HepG2 (cell line): ENCODE results near the gene DCAKD. TPM values are rescaled to one million over a fixed set of nuclear protein-coding genes. Genes with fewer than 3 reads are reported as not detected.

Experiments
- ATAC-seq: fragments of 200-7000 bp; cut with Tn5 transposase; 3 replicates; pipeline ENCODE4 v1.9.1; 2020; ENCODE audit warnings: mild to moderate bottlenecking, moderate library complexity
- BruUV-seq: library from RNA; stranded (reverse); fragments of 400-500 nt; replicated peaks from 2 replicates; lab custom pipeline; 2021; lab: Mats Ljungman, UMichigan
- CTCF ChIA-PET: fragments of 300-600 bp; formaldehyde crosslinking; extraction: SDS; loops from one replicate; lab custom pipeline; 2021; ENCODE audit warnings: low total read pairs, inconsistent platforms, low intra/inter-chr PET ratio; lab: Yijun Ruan, JAX
- POLR2A ChIA-PET: fragments of 350-600 bp; sonication (Branson Sonifier 250); formaldehyde crosslinking; loops from one replicate; lab custom pipeline; 2020; ENCODE audit warnings: antibody characterized with exemption, inconsistent platforms; lab: Yijun Ruan, JAX
- DNase-seq: peaks from one replicate; pipeline ENCODE4 v3.0.0-alpha.2; 2015; ENCODE audit warnings: low spot score
- FAIRE-seq: peaks from 3 replicates; lab custom pipeline; 2011; peaks lifted over from hg19 to GRCh38; lab: Jason Lieb, UNC
- H2AFZ ChIP-seq: one replicate; pipeline ENCODE4 v1.6.1; 2011; ENCODE audit warnings: low read length, inconsistent platforms
- H3K27ac ChIP-seq: fragments of 300-600 bp; 3 replicates; pipeline ENCODE4 v1.8.0; 2011; ENCODE audit warnings: mixed run types, mild to moderate bottlenecking, mixed read lengths, low read length, inconsistent platforms; ENCODE audit not compliant: insufficient read depth; ENCODE audit errors: extremely low read length
- H3K27me3 ChIP-seq, 2 experiments: fragments of 200-600 bp in 1 of 2; 2 replicates in 1 of 2; 3 replicates in 1 of 2; pipeline versions ENCODE4 v1.6.0 to v1.8.0; 2011; ENCODE audit warnings: low read length in 2 of 2, mild to moderate bottlenecking in 2 of 2, moderate library complexity in 2 of 2, inconsistent platforms in 1 of 2; ENCODE audit not compliant: insufficient read depth in 2 of 2, control insufficient read depth in 1 of 2
- H3K36me3 ChIP-seq, 2 experiments: fragments of 200-600 bp in 1 of 2; replicated peaks in 1 of 2; 2 replicates in 1 of 2; 3 replicates in 1 of 2; pipeline versions ENCODE4 v1.5.1 to v1.8.0; 2011; ENCODE audit warnings: low read length in 2 of 2, inconsistent platforms in 1 of 2; ENCODE audit not compliant: insufficient read depth in 2 of 2, control insufficient read depth in 1 of 2
- H3K4me1 ChIP-seq: 2 replicates; pipeline ENCODE4 v1.5.1; 2012; ENCODE audit warnings: low read length, inconsistent platforms; ENCODE audit not compliant: insufficient read depth
- H3K4me2 ChIP-seq: 2 replicates; pipeline ENCODE4 v1.6.0; 2011; ENCODE audit warnings: low read depth, low read length, inconsistent platforms
- H3K4me3 ChIP-seq, 3 experiments: fragments of 200-600 bp in 1 of 3; sonication (generic), shearing (Covaris generic) in 1 of 3; replicated peaks in 1 of 3; 2 replicates each; pipeline ENCODE4 v1.5.1; 2011 to 2016; ENCODE audit warnings: low read length in 3 of 3, inconsistent platforms in 2 of 3, low read depth in 2 of 3, mild to moderate bottlenecking in 2 of 3, control low read depth in 1 of 3, mixed read lengths in 1 of 3; ENCODE audit not compliant: insufficient read depth in 1 of 3
- H3K79me2 ChIP-seq: one replicate; pipeline ENCODE4 v1.6.1; 2011; ENCODE audit warnings: low read length, inconsistent platforms; ENCODE audit not compliant: insufficient read depth
- H3K9ac ChIP-seq: 2 replicates; pipeline ENCODE4 v1.6.0; 2011; ENCODE audit warnings: mild to moderate bottlenecking, low read depth, low read length, inconsistent platforms; ENCODE audit not compliant: insufficient read depth
- H3K9me3 ChIP-seq: 2 replicates; pipeline ENCODE4 v1.5.1; 2012; ENCODE audit warnings: mild to moderate bottlenecking, low read length
- H4K20me1 ChIP-seq: 2 replicates; pipeline ENCODE4 v1.6.0; 2011; ENCODE audit warnings: inconsistent platforms, mild to moderate bottlenecking, low read length, moderate library complexity; ENCODE audit not compliant: insufficient read depth
- DBP ChIP-seq: sonication (generic); formaldehyde crosslinking; IDR thresholded peaks from 2 replicates; pipeline ENCODE4 v1.4.0; 2020; ENCODE audit warnings: missing genetic modification reagents; ENCODE audit errors: not compliant biosample characterization
- PHB2 ChIP-seq: fragments of 450-650 bp; IDR thresholded peaks from 2 replicates; pipeline ENCODE4 v1.6.1; 2018; ENCODE audit not compliant: partially characterized antibody
- YEATS4 ChIP-seq: sonication (generic); formaldehyde crosslinking; IDR thresholded peaks from 2 replicates; pipeline ENCODE4 v1.4.0; 2020; ENCODE audit warnings: missing genetic modification reagents, borderline replicate concordance
- ZNF24 ChIP-seq: fragments of 450-650 bp; IDR thresholded peaks from 2 replicates; pipeline ENCODE4 v1.6.1; 2017; ENCODE audit warnings: antibody characterized with exemption, mild to moderate bottlenecking
- ZNF569 ChIP-seq: sonication (generic); formaldehyde crosslinking; IDR thresholded peaks from 2 replicates; pipeline ENCODE4 v1.5.0; 2020; ENCODE audit warnings: mild to moderate bottlenecking, missing genetic modification reagents, moderate library complexity, borderline replicate concordance
- ZNF572 ChIP-seq: sonication (generic); formaldehyde crosslinking; IDR thresholded peaks from 2 replicates; pipeline ENCODE4 v1.5.1; 2020; ENCODE audit warnings: mild to moderate bottlenecking, missing genetic modification reagents
- WGBS: methylation state at CpG from one replicate; pipeline ENCODE4 v1.1.6; 2017; ENCODE audit warnings: low lambda C conversion rate; 5-methylcytosine and 5-hydroxymethylcytosine counted together
- in situ Hi-C: cut with HindIII; loops from 2 replicates; pipeline ENCODE4 v1.10.0; 2017; ENCODE audit warnings: low pct_unique_long_range_greater_than_20kb; ENCODE audit not compliant: extremely low pct_ligation_motif_present
- intact Hi-C: fragments of 100-400 bp; cut with micrococcal nuclease; formaldehyde crosslinking; loops from one replicate; pipeline ENCODE4 v1.10.0; 2022; ENCODE audit not compliant: unreplicated experiment
- polyA plus RNA-seq, 8 experiments: library from polyadenylated mRNA; depleted of rRNA in 3 of 8; stranded (reverse) in 7 of 8; unstranded in 1 of 8; fragments of >200 nt; fragmentation: Illumina TruSeq in 4 of 8; extraction: Trizol in 4 of 8; gene quantifications; 2 replicates each; pipeline versions ENCODE4 v1.2.1 to v1.2.3, GENCODE V29; 2011 to 2016; ENCODE audit warnings: low read depth in 4 of 8, missing spikeins in 1 of 8, mixed read lengths in 1 of 8; ENCODE audit not compliant: insufficient read depth in 1 of 8
- total RNA-seq, 5 experiments: library from RNA; depleted of rRNA; stranded (reverse); fragments of >200 nt; fragmentation: Illumina TruSeq; extraction: Trizol; gene quantifications; 2 replicates each; pipeline ENCODE4 v1.2.3, GENCODE V29; 2016; ENCODE audit warnings: low read depth in 1 of 5

DCAKD gene
- total and polyA plus RNA-seq, 2 of the 13 experiments (the other 11 are each of a cell fraction or from before 2014, with no cell fraction given) = 25.9 to 29.2 TPM

- TF ChIP-seq ZNF569 (CRISPR knock-in tag) = no peak
- TF ChIP-seq PHB2 = no peak
- no peak for TF ChIP-seq YEATS4 (CRISPR knock-in tag)
- TF ChIP-seq ZNF572 (CRISPR knock-in tag) = no peak
- TF ChIP-seq DBP (CRISPR knock-in tag) = no peak
- TF ChIP-seq ZNF24 = no peak
- TF ChIP-seq, all 625 proteins: peak for 0
- intact Hi-C loops = loop anchor here (2.0 to 10.0 kb wide), 2 partner anchors 35 to 193 kb away; partner anchors contain the start of gene PLCD3
- DNase-seq (no peak), ATAC-seq (no peak), FAIRE-seq (no peak)
- Histone ChIP-seq H3K4me2 (no peak overlapping the region), H3K9me3 (no peaks in the 10 kb centered on the region), H3K9ac (no peak overlapping the region), H3K79me2 (no peaks in the 10 kb centered on the region), H3K27me3 (no peaks in the 10 kb centered on the region), H3K4me3 (no peak overlapping the region), H2AFZ (no peak overlapping the region), H4K20me1 (0 out of 2 replicates have a peak, but pooled peaks cover 3% of the 10 kb centered on the region), H3K4me1 (peaks cover 27% of the 10 kb centered on the region), H3K36me3 (peaks cover 54 to 72% of the 10 kb centered on the region in 2 experiments), H3K27ac (no peak overlapping the region)
- no TSS peak for BruUV-seq
- WGBS = 88% methylated on average over 13 of the region's 13 CpGs
- ChIA-PET POLR2A (interaction anchor here (0.9 to 1.4 kb wide), 6 partner anchors 25 to 77 kb away, joined by 3 to 6 read pairs (median 3); partner anchors contain the start of gene NMT1), CTCF (interaction anchor here (1.1 to 1.6 kb wide), 3 partner anchors 35 to 82 kb away, joined by 4 to 7 read pairs (median 5); partner anchors contain the start of gene ACBD4)
- in situ Hi-C loops = loop anchor here (5.0 kb wide), 1 partner anchor 34 kb away; the partner anchor contains the start of gene PLCD3
Observed at GRCh38 chr17:45098081-45098868, 46.8 kb upstream of the DCAKD start.
